Lower leg skin (tissue), 3 donors: ENCODE measurements around the gene PARD6B.
"Not testable (repeated sequence)": the region's sequence is repeated elsewhere in the genome, so short reads cannot be mapped to it uniquely, and the experiment has no call there.

Experiments
- CTCF ChIP-seq, 3 donors: fragments of 450-650 bp; IDR thresholded peaks; one replicate each; pipeline ENCODE4 v1.5.1; 2016; ENCODE audit warnings: antibody characterized with exemption in 3 of 3, mild to moderate bottlenecking in 3 of 3, moderate library complexity in 2 of 3
- POLR2A ChIP-seq, 2 donors: fragments of 450-650 bp; IDR thresholded peaks; one replicate each; pipeline ENCODE4 v1.6.1; 2016 to 2017; ENCODE audit warnings: antibody characterized with exemption in 2 of 2, mild to moderate bottlenecking in 1 of 2, moderate library complexity in 1 of 2

DNA sequence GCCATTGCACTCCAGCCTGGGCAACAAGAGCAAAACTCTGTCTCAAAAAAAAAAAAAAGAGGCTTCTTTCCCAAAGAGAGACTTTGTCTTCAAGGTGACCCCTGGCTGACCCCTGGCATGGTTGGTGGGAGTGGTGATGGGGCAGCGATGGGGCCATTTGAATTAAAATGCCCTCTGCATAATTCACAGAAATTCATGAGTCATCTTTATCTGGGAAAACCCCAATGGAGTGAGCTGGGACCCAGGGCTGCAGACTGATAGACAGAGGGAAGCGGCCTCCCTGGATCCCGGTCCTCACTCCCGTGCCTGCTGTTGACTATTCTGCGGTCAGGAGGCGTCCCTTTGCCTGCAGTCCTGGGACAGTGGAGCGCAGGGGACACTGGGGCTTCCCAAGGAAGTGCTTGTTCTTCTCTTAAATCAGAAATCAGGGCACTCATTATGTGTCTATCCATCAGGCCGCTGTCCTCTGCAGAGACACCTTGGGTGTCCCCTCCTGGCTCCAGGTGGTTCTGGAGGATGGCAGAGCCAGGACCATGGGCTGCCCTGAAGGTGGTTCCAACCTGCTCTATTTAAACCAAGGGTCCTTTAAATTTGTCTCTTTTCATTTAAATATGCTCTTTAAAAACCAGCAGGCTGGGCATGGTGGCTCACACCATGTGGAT lies 40.2 kb downstream of the PARD6B start:
- not testable (repeated sequence) for TF ChIP-seq CTCF, POLR2A (IDR thresholded peaks at IDR 0.05)
